Fibroblast of pulmonary artery (primary cell): ENCODE data around the gene MEX3C.

Experiments used
- DNase-seq: peaks from one replicate; pipeline ENCODE4 v3.0.0-alpha.2; 2010; ENCODE audit warnings: low read depth
- H3K4me3 ChIP-seq: replicated peaks from 2 replicates; pipeline ENCODE4 v1.5.1; 2011; ENCODE audit warnings: low read depth, mild to moderate bottlenecking, control low read depth, low read length, moderate library complexity
- CTCF ChIP-seq: IDR thresholded peaks from 2 replicates; pipeline ENCODE4 v1.5.1; 2011; ENCODE audit warnings: mild to moderate bottlenecking, control low read depth, low read length, inconsistent platforms; ENCODE audit errors: missing control alignments

Gene MEX3C

GRCh38 chr18:51150113-51150700 is 47.3 kb downstream of the MEX3C start:
- no peak for TF ChIP-seq CTCF
- peak; percentile 60 for DNase-seq

GRCh38 chr18:51149670-51150069 is 47.8 kb downstream of the MEX3C start:
- no peak overlapping the region for H3K4me3 ChIP-seq
- DNase-seq: no peak
- TF ChIP-seq CTCF: no peak

More at GRCh38 chr18:51150113-51150700, 47.3 kb downstream of the MEX3C start:
- no peak overlapping the region for H3K4me3 ChIP-seq

- no peak overlapping the region for H3K4me3 ChIP-seq
- no peak for DNase-seq
- no peak for TF ChIP-seq CTCF
These were observed 50.6 kb downstream of the MEX3C start for GRCh38 chr18:51146909-51147308.

DNA sequence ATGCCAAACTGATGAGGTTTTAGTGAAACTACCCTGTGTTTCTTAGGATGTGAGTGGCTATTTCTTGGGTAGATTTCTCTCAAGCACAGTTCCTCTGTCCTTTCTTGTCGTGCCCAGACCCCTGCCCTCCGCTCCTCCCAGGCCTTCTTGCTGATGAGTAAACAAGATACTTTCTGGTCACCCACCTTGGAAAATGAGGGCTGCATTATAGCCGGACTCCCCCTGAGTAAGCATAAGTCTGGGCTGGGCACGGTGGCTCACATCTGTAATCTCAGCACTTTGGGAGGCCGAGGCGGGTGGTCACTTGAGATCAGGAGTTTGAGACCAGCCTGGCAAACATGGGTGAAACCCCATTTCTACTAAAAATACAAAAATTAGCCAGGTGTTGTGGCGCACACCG is 58.5 kb downstream of the MEX3C start:
- no peak for TF ChIP-seq CTCF
- DNase-seq: no peak
- H3K4me3 ChIP-seq: no peak overlapping the region

DNA sequence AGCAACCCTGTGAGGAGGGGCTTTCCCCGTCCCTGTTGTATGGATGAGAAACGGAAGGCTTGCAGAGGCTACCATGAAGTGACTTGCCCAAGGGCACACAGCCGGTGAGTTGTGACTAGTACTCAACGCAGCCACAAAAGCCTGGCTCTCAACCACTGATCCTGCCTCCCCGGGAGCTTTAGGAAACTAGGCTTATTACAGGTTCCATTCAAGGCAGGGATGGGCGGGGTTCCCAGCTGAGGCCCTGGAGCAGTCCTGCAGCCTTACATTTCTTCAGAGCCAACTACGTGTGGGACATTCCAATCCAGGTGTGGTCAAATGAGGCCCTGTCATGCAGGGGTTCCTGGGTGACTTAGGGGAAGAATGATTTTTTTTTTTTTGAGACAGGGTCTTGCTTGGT is 59.6 kb downstream of the MEX3C start:
- DNase-seq: no peak
- no peak for TF ChIP-seq CTCF
- no peak overlapping the region for H3K4me3 ChIP-seq

- DNase-seq: no peak
- no peak for TF ChIP-seq CTCF
- no peak overlapping the region for H3K4me3 ChIP-seq
These were observed 60.3 kb downstream of the MEX3C start for GRCh38 chr18:51137026-51137729.

GRCh38 chr18:51135795-51136194 is 61.7 kb downstream of the MEX3C start:
- DNase-seq: no peak
- no peak overlapping the region for H3K4me3 ChIP-seq
- TF ChIP-seq CTCF: peak; percentile 38
